ENCODE data around the gene POLR2F.
"Not testable (repeated sequence)": the region's sequence is repeated elsewhere in the genome, so short reads cannot be mapped to it uniquely, and the experiment has no call there.

The POLR2F gene

GRCh38 chr22:37925330-37925729 is 28.2 kb upstream of the POLR2F start:
- no peak for DNase-seq (ENCODE audit: low read depth, low spot score)

GRCh38 chr22:37925767-37926166 is 27.7 kb upstream of the POLR2F start:
- DNase-seq (ENCODE audit: low read depth, low spot score): no peak

DNA sequence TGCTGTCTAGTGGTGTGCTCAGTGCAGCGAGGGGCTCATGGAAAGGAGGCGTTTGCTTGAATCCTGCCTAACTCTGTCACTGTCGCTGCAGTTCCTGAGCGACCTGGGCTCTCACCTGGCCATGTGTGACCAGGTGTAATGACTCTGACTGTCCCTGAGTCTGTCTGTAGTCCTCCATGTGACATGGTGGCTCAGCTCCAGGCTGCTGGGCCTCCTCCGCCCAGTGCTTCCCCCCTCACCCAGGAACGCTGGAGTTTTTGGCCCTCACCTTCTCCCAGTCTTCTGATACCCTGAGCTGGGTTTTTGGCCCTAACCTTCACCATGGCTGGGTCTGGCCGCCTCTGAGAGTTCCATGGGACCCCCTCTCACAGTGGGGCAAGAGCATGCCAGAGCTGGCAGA is 27.1 kb upstream of the POLR2F start:
- DNase-seq (ENCODE audit: low read depth, low spot score): no peak

- DNase-seq (ENCODE audit: low read depth, low spot score): no peak
These were observed 26.5 kb upstream of the POLR2F start for GRCh38 chr22:37926771-37927636.

- no peak for DNase-seq (ENCODE audit: low read depth, low spot score)
These were observed 25.9 kb upstream of the POLR2F start for GRCh38 chr22:37927637-37927936.

GRCh38 chr22:37929390-37929789 is 24.1 kb upstream of the POLR2F start:
- DNase-seq (ENCODE audit: low read depth, low spot score): no peak

DNA sequence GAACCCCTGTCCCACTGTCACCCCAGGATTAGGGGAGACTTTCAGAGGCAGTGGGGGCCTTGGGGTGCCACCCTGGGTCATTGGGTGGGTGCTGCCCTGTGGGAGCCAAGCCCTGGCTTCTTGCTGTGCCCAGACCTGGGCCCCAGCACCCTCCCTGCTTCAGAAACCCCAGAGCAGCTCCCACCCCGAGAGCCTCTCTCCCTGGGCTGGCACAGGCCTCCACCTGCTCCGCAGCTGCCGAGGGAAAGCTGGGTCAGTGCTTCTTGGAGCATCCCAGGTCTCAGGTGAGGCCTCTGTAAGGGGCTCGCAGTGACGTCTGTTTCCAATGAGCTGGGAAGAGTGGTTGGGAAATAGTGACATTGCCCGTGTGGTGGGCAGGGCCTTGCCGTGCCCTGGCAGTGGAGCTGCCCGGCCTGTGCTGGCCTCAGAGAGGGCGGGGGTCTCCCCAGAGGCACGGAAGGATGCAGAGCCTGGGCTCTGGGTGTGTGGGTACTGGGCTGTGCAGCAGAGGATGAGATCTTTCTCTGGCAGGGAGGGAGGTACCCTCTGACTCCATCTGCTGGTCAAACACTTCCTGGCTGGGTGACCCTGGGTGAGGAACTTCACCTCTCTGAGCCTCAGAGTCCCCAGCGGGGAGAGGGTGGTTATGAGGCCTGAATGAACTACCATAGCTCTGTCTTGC is 23.1 kb upstream of the POLR2F start:
- no peak for DNase-seq (ENCODE audit: low read depth, low spot score)

- no peak for DNase-seq (ENCODE audit: low read depth, low spot score)
These were observed 22.5 kb upstream of the POLR2F start for GRCh38 chr22:37930952-37931440.

GRCh38 chr22:37931893-37932389 is 21.6 kb upstream of the POLR2F start:
- no peak for DNase-seq (ENCODE audit: low read depth, low spot score)

- DNase-seq (ENCODE audit: low read depth, low spot score): no peak
These were observed 21.1 kb upstream of the POLR2F start for GRCh38 chr22:37932401-37932800.

GRCh38 chr22:37932821-37933578 is 20.5 kb upstream of the POLR2F start:
- DNase-seq (ENCODE audit: low read depth, low spot score): no peak

- peak; percentile 60 for DNase-seq (ENCODE audit: low read depth, low spot score)
These were observed 19.7 kb upstream of the POLR2F start for GRCh38 chr22:37933711-37934376.

DNA sequence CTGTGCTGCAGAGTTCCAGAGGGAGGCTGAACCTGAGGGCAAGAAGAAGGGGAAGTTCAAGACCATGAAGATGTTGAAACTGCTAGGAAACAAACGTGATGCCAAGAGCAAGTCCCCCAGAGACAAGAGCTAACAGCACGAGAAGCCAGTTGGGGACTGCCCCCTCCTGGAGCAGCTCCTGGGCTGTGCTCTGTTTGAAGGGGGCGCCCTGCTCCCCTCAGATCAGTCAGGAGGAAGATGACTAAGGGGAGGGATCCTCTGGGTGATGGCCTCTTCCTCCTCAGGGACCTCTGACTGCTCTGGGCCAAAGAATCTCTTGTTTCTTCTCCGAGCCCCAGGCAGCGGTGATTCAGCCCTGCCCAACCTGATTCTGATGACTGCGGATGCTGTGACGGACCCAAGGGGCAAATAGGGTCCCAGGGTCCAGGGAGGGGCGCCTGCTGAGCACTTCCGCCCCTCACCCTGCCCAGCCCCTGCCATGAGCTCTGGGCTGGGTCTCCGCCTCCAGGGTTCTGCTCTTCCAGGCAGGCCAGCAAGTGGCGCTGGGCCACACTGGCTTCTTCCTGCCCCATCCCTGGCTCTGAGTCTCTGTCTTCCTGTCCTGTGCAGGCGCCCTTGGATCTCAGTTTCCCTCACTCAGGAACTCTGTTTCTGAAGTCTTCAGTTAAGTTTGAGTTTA is 12.7 kb upstream of the POLR2F start:
- DNase-seq (ENCODE audit: low read depth, low spot score): no peak

GRCh38 chr22:37942133-37942532 is 11.4 kb upstream of the POLR2F start:
- DNase-seq (ENCODE audit: low read depth, low spot score): no peak

GRCh38 chr22:37943136-37943824 is 10.2 kb upstream of the POLR2F start:
- no peak for DNase-seq (ENCODE audit: low read depth, low spot score)

GRCh38 chr22:37943825-37944198 is 9.7 kb upstream of the POLR2F start:
- no peak for DNase-seq (ENCODE audit: low read depth, low spot score)

GRCh38 chr22:37944423-37944822 is 9.1 kb upstream of the POLR2F start:
- DNase-seq (ENCODE audit: low read depth, low spot score): not testable (repeated sequence)

GRCh38 chr22:37947142-37947795 is 6.2 kb upstream of the POLR2F start:
- not testable (repeated sequence) for DNase-seq (ENCODE audit: low read depth, low spot score)

- DNase-seq (ENCODE audit: low read depth, low spot score): peak; percentile 40
These were observed 2.2 kb upstream of the POLR2F start for GRCh38 chr22:37951305-37951704.

GRCh38 chr22:37952629-37953028 is 870 bp upstream of the POLR2F start:
- DNase-seq (ENCODE audit: low read depth, low spot score): not testable (repeated sequence)

Data from iPS DF 19.7 (cell line).